Stimulated activated memory B cell treated with anti-CD40 and anti-IgM and Interleukin-4, amounts not matched to agents 10 μg/mL and 1 μg/mL and 100 μg/mL, for 72 hours (primary cell): Measurements from ENCODE around the gene PDE4B.

Experiments
- ATAC-seq: fragments of 150-1000 bp; cut with Tn5 transposase; 2 replicates; pipeline ENCODE4 v1.10.0; 2021
- H3K27ac Mint-ChIP-seq: one replicate; pipeline ENCODE4 v1.8.0; 2022; ENCODE audit warnings: mild to moderate bottlenecking, mixed read lengths
- H3K27me3 Mint-ChIP-seq: one replicate; pipeline ENCODE4 v1.8.0; 2022; ENCODE audit warnings: mixed read lengths
- H3K36me3 Mint-ChIP-seq: one replicate; pipeline ENCODE4 v1.8.0; 2022; ENCODE audit warnings: mixed read lengths
- H3K4me1 Mint-ChIP-seq: one replicate; pipeline ENCODE4 v1.8.0; 2022; ENCODE audit warnings: mixed read lengths
- H3K4me3 Mint-ChIP-seq: one replicate; pipeline ENCODE4 v1.8.0; 2022; ENCODE audit warnings: mild to moderate bottlenecking, moderate library complexity, mixed read lengths
- H3K9me3 Mint-ChIP-seq: one replicate; pipeline ENCODE4 v1.8.0; 2022; ENCODE audit warnings: mixed read lengths

The PDE4B gene

GRCh38 chr1:65791801-65792668 lies 660 bp upstream of the PDE4B start:
- no peak for ATAC-seq
- peaks cover 44% of the 10 kb centered on the region for H3K27me3 Mint-ChIP-seq
- peaks cover 9% of the 10 kb centered on the region for H3K9me3 Mint-ChIP-seq
- no peaks in the 10 kb centered on the region for H3K36me3 Mint-ChIP-seq
- H3K4me1 Mint-ChIP-seq: no peaks in the 10 kb centered on the region
- H3K27ac Mint-ChIP-seq: no peak overlapping the region
- no peak overlapping the region for H3K4me3 Mint-ChIP-seq

DNA sequence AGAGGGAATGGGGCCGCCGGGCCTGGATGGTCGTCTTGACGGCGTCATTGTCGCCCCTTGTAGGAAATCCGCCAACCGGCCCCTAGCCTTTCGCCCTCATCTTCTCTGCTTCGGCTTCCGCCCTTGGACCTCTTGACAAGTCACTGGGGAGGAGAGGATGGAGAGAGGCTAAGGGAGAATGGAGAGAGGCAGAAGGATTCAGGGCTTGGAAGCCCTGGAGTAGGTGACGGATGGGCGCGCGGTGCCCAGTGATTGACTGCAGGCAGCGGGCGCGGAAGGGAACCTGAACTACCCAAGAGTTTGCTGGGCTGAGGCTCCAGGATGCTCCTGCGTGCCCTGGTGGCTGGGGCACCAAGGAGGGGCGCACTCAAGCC lies 651 bp downstream of the PDE4B start:
- no peak for ATAC-seq
- H3K27ac Mint-ChIP-seq: no peak overlapping the region
- no peaks in the 10 kb centered on the region for H3K4me1 Mint-ChIP-seq
- H3K9me3 Mint-ChIP-seq: peaks cover 9% of the 10 kb centered on the region
- no peaks in the 10 kb centered on the region for H3K36me3 Mint-ChIP-seq
- H3K27me3 Mint-ChIP-seq: peaks cover 44% of the 10 kb centered on the region
- no peak overlapping the region for H3K4me3 Mint-ChIP-seq

- Mint-ChIP-seq H3K27ac (no peak overlapping the region), H3K27me3 (peaks cover 44% of the 10 kb centered on the region), H3K4me1 (no peaks in the 10 kb centered on the region), H3K36me3 (no peaks in the 10 kb centered on the region), H3K4me3 (no peak overlapping the region), H3K9me3 (peaks cover 2% of the 10 kb centered on the region)
- ATAC-seq: no peak
These were observed 2.6 kb downstream of the PDE4B start for GRCh38 chr1:65795311-65795710.

DNA sequence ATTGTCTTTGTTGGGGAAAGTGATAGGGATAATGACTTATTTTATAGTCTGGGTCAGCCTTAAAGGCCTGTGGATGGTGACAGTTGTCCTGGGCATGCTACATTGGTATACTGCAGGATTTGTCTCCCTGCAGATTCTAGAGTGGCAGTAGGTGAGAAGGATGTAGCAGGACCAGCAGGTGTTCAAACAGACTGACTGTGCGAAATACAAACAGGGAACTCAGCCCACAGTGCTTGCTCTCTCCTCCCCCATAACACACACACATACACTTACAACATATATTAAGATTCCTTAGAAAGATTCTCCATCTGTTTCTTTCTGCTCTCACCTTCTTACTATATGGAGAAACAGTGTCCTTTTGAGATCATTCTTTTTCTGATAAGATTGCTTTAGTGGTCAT lies 6.9 kb downstream of the PDE4B start:
- Mint-ChIP-seq H3K4me1 (no peaks in the 10 kb centered on the region), H3K9me3 (no peaks in the 10 kb centered on the region), H3K27me3 (peaks cover 14% of the 10 kb centered on the region), H3K27ac (no peak overlapping the region), H3K4me3 (no peak overlapping the region), H3K36me3 (no peaks in the 10 kb centered on the region)
- ATAC-seq: no peak

- Mint-ChIP-seq H3K36me3 (no peaks in the 10 kb centered on the region), H3K4me3 (no peak overlapping the region), H3K9me3 (peaks cover 3% of the 10 kb centered on the region), H3K27ac (no peak overlapping the region), H3K27me3 (peaks cover 18% of the 10 kb centered on the region), H3K4me1 (no peaks in the 10 kb centered on the region)
- ATAC-seq: no peak
These were observed 11.9 kb downstream of the PDE4B start for GRCh38 chr1:65804584-65804983.

DNA sequence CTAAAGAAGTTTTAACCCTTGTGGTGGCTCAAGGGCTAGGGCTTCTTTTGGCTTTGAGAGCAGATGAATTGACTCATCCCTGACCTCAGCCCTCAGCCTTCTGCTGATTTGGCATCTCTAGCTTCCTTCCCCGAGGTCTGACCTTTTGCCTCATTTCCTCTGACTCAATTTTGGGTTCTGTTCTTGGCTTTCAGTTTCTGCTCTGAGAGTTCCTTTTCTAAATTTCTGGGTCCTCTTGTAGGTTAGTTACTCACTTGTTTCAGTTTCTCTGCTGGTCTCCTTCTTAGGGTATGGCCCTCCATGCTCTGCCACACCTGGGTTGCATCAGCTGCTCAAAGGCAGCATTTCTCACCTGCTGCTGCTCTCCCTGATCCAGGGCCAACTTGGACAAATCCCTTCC lies 19.4 kb downstream of the PDE4B start:
- Mint-ChIP-seq H3K27ac (no peak overlapping the region), H3K4me3 (no peak overlapping the region), H3K4me1 (peaks cover 5% of the 10 kb centered on the region), H3K9me3 (peaks cover 3% of the 10 kb centered on the region), H3K27me3 (peaks cover 18% of the 10 kb centered on the region), H3K36me3 (no peaks in the 10 kb centered on the region)
- peak; percentile 95 for ATAC-seq

GRCh38 chr1:65813956-65814355 lies 21.3 kb downstream of the PDE4B start:
- Mint-ChIP-seq H3K27me3 (peaks cover 1% of the 10 kb centered on the region), H3K36me3 (no peaks in the 10 kb centered on the region), H3K9me3 (no peaks in the 10 kb centered on the region), H3K4me1 (peaks cover 5% of the 10 kb centered on the region), H3K4me3 (no peak overlapping the region), H3K27ac (no peak overlapping the region)
- ATAC-seq: no peak

DNA sequence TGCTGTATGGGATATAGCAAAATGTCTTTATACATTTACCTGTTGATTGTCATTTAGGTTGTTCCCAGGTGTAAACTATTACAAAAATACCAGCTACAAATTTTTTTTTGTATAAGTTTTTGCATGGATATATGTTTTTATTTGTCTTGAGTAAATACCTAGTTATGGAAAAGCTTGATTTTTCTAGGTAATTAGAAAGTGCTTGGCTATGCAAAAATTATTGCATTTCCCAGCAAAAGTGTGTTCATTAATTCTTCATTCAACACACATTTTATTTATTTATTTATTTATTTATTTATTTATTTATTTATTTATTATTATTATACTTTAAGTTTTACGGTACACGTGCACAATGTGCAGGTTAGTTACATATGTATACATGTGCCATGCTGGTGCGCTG lies 22.1 kb downstream of the PDE4B start:
- Mint-ChIP-seq H3K9me3 (no peaks in the 10 kb centered on the region), H3K4me1 (peaks cover 5% of the 10 kb centered on the region), H3K36me3 (no peaks in the 10 kb centered on the region), H3K4me3 (no peak overlapping the region), H3K27ac (no peak overlapping the region), H3K27me3 (no peaks in the 10 kb centered on the region)
- ATAC-seq: no peak

DNA sequence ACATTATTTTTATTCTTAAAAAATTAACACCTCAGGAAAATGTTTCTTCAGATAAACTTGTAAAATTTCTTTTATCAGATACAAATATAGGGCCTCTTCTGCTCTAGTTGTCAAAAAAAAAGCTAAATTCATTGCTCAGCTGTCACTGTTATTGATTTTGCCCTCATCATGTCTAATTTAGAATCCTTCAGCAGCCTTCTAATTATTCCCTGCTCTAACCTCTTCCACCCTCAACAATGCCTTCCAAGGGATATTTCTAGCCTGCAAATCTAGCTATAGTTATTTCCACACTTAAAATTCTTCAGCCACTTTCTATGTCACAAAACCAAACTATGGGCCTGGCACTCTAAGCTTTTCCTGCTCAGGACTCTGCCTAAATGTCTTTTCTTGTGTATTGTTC lies 25.2 kb downstream of the PDE4B start:
- H3K9me3 Mint-ChIP-seq: no peaks in the 10 kb centered on the region
- H3K4me1 Mint-ChIP-seq: no peaks in the 10 kb centered on the region
- H3K27me3 Mint-ChIP-seq: no peaks in the 10 kb centered on the region
- no peak overlapping the region for H3K4me3 Mint-ChIP-seq
- H3K27ac Mint-ChIP-seq: no peak overlapping the region
- ATAC-seq: no peak
- no peaks in the 10 kb centered on the region for H3K36me3 Mint-ChIP-seq

GRCh38 chr1:65818966-65819365 lies 26.3 kb downstream of the PDE4B start:
- Mint-ChIP-seq H3K4me3 (no peak overlapping the region), H3K27ac (no peak overlapping the region), H3K27me3 (no peaks in the 10 kb centered on the region), H3K4me1 (no peaks in the 10 kb centered on the region), H3K36me3 (no peaks in the 10 kb centered on the region), H3K9me3 (peaks cover 4% of the 10 kb centered on the region)
- ATAC-seq: no peak

- H3K27me3 Mint-ChIP-seq: peaks cover 7% of the 10 kb centered on the region
- peaks cover 4% of the 10 kb centered on the region for H3K9me3 Mint-ChIP-seq
- ATAC-seq: no peak
These were observed 28.3 kb downstream of the PDE4B start for GRCh38 chr1:65820983-65821382.

GRCh38 chr1:65821386-65821785 lies 28.7 kb downstream of the PDE4B start:
- peaks cover 4% of the 10 kb centered on the region for H3K9me3 Mint-ChIP-seq
- H3K27ac Mint-ChIP-seq: no peak overlapping the region
- H3K4me1 Mint-ChIP-seq: no peaks in the 10 kb centered on the region
- H3K27me3 Mint-ChIP-seq: peaks cover 8% of the 10 kb centered on the region
- no peak overlapping the region for H3K4me3 Mint-ChIP-seq
- H3K36me3 Mint-ChIP-seq: no peaks in the 10 kb centered on the region
- no peak for ATAC-seq

More at GRCh38 chr1:65820983-65821382, 28.3 kb downstream of the PDE4B start:
- Mint-ChIP-seq H3K4me3 (no peak overlapping the region), H3K27ac (no peak overlapping the region), H3K4me1 (no peaks in the 10 kb centered on the region), H3K36me3 (no peaks in the 10 kb centered on the region)

- ATAC-seq: no peak
- Mint-ChIP-seq H3K27me3 (peaks cover 8% of the 10 kb centered on the region), H3K27ac (no peak overlapping the region), H3K4me1 (no peaks in the 10 kb centered on the region), H3K4me3 (no peak overlapping the region), H3K9me3 (peaks cover 4% of the 10 kb centered on the region), H3K36me3 (no peaks in the 10 kb centered on the region)
These were observed 31.4 kb downstream of the PDE4B start for GRCh38 chr1:65824103-65824502.

GRCh38 chr1:65825741-65826140 lies 33.0 kb downstream of the PDE4B start:
- H3K4me3 Mint-ChIP-seq: no peak overlapping the region
- peaks cover 4% of the 10 kb centered on the region for H3K9me3 Mint-ChIP-seq
- H3K27me3 Mint-ChIP-seq: peaks cover 8% of the 10 kb centered on the region
- no peak for ATAC-seq
- no peaks in the 10 kb centered on the region for H3K4me1 Mint-ChIP-seq
- no peak overlapping the region for H3K27ac Mint-ChIP-seq
- H3K36me3 Mint-ChIP-seq: no peaks in the 10 kb centered on the region

GRCh38 chr1:65826782-65827181 lies 34.1 kb downstream of the PDE4B start:
- Mint-ChIP-seq H3K4me1 (no peaks in the 10 kb centered on the region), H3K36me3 (no peaks in the 10 kb centered on the region), H3K27ac (no peak overlapping the region), H3K9me3 (peaks cover 4% of the 10 kb centered on the region), H3K4me3 (no peak overlapping the region), H3K27me3 (peaks cover 8% of the 10 kb centered on the region)
- ATAC-seq: no peak

DNA sequence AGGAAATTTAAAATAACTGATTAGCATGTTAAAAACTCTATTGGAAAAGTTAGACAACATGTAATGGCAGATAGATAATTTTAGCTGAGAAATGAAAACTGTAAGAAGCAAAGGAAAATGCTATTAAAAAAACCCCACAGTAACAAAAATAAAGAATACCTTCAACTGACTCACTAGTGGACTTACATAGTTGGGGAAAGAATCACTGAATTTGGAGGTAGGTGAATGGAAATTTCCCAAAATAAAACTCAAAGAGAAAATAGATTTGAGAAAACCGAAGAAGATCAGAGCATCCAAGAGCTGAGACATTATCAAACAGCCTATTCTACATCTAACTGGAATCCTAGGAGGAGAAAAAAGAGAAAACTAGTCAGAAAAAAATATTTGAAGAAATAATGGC lies 34.7 kb downstream of the PDE4B start:
- peaks cover 4% of the 10 kb centered on the region for H3K9me3 Mint-ChIP-seq
- no peaks in the 10 kb centered on the region for H3K36me3 Mint-ChIP-seq
- no peak for ATAC-seq
- H3K4me3 Mint-ChIP-seq: no peak overlapping the region
- H3K27me3 Mint-ChIP-seq: peaks cover 8% of the 10 kb centered on the region
- H3K27ac Mint-ChIP-seq: no peak overlapping the region
- no peaks in the 10 kb centered on the region for H3K4me1 Mint-ChIP-seq
